ENCODE results near the gene RAB27B.
"Not testable (repeated sequence)": the region's sequence is repeated elsewhere in the genome, so short reads cannot be mapped to it uniquely, and the experiment has no call there.

DNA sequence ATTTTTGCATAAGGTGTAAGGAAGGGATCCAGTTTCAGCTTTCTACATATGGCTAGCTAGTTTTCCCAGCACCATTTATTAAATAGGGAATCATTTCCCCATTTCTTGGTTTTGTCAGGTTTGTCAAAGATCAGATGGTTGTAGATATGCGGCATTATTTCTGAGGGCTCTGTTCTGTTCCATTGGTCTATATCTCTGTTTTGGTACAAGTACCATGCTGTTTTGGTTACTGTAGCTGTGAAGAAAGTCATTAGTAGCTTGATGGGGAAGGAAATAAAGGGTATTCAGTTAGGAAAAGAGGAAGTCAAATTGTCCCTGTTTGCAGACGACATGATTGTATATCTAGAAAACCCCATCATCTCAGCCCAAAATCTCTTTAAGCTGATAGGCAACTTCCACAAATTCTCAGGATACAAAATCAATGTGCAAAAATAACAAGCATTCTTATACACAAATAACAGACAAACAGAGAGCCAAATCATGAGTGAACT is 7.4 kb upstream of the RAB27B start:
- TF ChIP-seq, protein P1, sequence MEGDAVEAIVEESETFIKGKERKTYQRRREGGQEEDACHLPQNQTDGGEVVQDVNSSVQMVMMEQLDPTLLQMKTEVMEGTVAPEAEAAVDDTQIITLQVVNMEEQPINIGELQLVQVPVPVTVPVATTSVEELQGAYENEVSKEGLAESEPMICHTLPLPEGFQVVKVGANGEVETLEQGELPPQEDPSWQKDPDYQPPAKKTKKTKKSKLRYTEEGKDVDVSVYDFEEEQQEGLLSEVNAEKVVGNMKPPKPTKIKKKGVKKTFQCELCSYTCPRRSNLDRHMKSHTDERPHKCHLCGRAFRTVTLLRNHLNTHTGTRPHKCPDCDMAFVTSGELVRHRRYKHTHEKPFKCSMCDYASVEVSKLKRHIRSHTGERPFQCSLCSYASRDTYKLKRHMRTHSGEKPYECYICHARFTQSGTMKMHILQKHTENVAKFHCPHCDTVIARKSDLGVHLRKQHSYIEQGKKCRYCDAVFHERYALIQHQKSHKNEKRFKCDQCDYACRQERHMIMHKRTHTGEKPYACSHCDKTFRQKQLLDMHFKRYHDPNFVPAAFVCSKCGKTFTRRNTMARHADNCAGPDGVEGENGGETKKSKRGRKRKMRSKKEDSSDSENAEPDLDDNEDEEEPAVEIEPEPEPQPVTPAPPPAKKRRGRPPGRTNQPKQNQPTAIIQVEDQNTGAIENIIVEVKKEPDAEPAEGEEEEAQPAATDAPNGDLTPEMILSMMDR (IDR thresholded peaks at IDR 0.05; ENCODE audit: low read length), result not testable (repeated sequence)
- not testable (repeated sequence) for TF ChIP-seq EZH2 (IDR thresholded peaks at IDR 0.05; ENCODE audit: borderline replicate concordance, low read length)
